Measurements from ENCODE around the gene SAMD4A.

Gene SAMD4A

DNA sequence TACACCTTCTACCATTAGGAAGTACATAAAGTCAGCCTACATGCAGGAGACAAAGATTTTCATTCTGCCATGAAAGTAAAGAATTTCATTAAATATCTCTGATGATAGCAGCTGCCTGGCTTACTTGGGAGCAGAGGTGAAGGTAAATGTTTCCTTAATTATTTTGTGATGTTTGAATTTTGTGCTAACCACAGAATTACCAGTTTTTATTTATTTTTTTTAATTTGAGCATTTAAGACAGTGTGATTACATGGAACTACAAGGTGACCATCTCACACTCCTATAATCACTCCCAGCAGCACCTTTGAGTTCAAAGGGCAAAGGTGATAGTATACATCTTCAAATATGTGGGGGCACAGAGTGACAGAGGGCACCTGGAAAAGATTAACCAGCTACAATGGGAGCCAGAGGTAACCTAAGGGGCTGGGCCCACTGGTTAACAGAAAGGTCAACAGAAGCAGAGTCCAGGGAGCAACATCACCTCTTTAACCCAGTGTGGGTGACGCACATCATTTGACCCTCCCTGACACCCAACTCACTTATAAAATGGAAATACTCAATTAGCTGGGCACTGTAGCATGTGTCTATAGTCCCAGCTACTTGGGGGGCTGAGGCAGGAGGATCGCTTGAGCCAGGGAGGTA lies 270.7 kb downstream of the SAMD4A start:
- no peak for DNase-seq (ENCODE audit: extremely low spot score)
- CTCF ChIA-PET = no interaction called here
- POLR2A ChIA-PET = no interaction called here
- TF ChIP-seq TARDBP (IDR thresholded peaks at IDR 0.05) = no peak
- TF ChIP-seq NFRKB (IDR thresholded peaks at IDR 0.05) = no peak
- no peak for TF ChIP-seq HDGF (IDR thresholded peaks at IDR 0.05; ENCODE audit: borderline replicate concordance)
- TF ChIP-seq SUZ12 (IDR thresholded peaks at IDR 0.05) = no peak
- TF ChIP-seq FOXM1 (IDR thresholded peaks at IDR 0.05; ENCODE audit: borderline replicate concordance) = no peak
- TF ChIP-seq ELF4 (IDR thresholded peaks at IDR 0.05) = no peak
- TF ChIP-seq ARNT (IDR thresholded peaks at IDR 0.05) = no peak
- no peak for TF ChIP-seq BHLHE40 (IDR thresholded peaks at IDR 0.05; ENCODE audit: borderline replicate concordance)
- TF ChIP-seq FOXK2 (IDR thresholded peaks at IDR 0.05) = no peak
- TF ChIP-seq FOXA1 (IDR thresholded peaks at IDR 0.05) = no peak
- no peak for TF ChIP-seq SP1 (IDR thresholded peaks at IDR 0.05)
- TF ChIP-seq ZNF384 (IDR thresholded peaks at IDR 0.05) = no peak
- no peak for TF ChIP-seq CTBP1 (IDR thresholded peaks at IDR 0.05; ENCODE audit: borderline replicate concordance)
- TF ChIP-seq, protein P1, sequence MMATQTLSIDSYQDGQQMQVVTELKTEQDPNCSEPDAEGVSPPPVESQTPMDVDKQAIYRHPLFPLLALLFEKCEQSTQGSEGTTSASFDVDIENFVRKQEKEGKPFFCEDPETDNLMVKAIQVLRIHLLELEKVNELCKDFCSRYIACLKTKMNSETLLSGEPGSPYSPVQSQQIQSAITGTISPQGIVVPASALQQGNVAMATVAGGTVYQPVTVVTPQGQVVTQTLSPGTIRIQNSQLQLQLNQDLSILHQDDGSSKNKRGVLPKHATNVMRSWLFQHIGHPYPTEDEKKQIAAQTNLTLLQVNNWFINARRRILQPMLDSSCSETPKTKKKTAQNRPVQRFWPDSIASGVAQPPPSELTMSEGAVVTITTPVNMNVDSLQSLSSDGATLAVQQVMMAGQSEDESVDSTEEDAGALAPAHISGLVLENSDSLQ (IDR thresholded peaks at IDR 0.05) = no peak
- no peak for TF ChIP-seq LEF1 (IDR thresholded peaks at IDR 0.05; ENCODE audit: borderline replicate concordance)
- TF ChIP-seq L3MBTL2 (conservative IDR thresholded peaks at IDR 0.05) = no peak

GRCh38 chr14:54838931-54839512 lies 272.1 kb downstream of the SAMD4A start:
- TF ChIP-seq ZNF384 (IDR thresholded peaks at IDR 0.05) = no peak
- TF ChIP-seq, protein P1 (IDR thresholded peaks at IDR 0.05) = no peak
- no peak for TF ChIP-seq L3MBTL2 (conservative IDR thresholded peaks at IDR 0.05)
- TF ChIP-seq SP1 (IDR thresholded peaks at IDR 0.05) = no peak
- TF ChIP-seq FOXK2 (IDR thresholded peaks at IDR 0.05) = no peak
- TF ChIP-seq BHLHE40 (IDR thresholded peaks at IDR 0.05; ENCODE audit: borderline replicate concordance) = no peak
- TF ChIP-seq ARNT (IDR thresholded peaks at IDR 0.05) = no peak
- TF ChIP-seq NFRKB (IDR thresholded peaks at IDR 0.05) = no peak
- no peak for TF ChIP-seq TARDBP (IDR thresholded peaks at IDR 0.05)
- no peak for TF ChIP-seq ELF4 (IDR thresholded peaks at IDR 0.05)
- TF ChIP-seq LEF1 (IDR thresholded peaks at IDR 0.05; ENCODE audit: borderline replicate concordance) = no peak
- no peak for TF ChIP-seq SUZ12 (IDR thresholded peaks at IDR 0.05)
- TF ChIP-seq FOXA1 (IDR thresholded peaks at IDR 0.05) = no peak
- TF ChIP-seq HDGF (IDR thresholded peaks at IDR 0.05; ENCODE audit: borderline replicate concordance) = no peak
- TF ChIP-seq FOXM1 (IDR thresholded peaks at IDR 0.05; ENCODE audit: borderline replicate concordance) = no peak
- no peak for TF ChIP-seq CTBP1 (IDR thresholded peaks at IDR 0.05; ENCODE audit: borderline replicate concordance)
- CTCF ChIA-PET = interaction anchor here (1.2 kb wide), 1 partner anchor 21 kb away, joined by 3 read pairs; no protein-coding TSS in a partner anchor
- no peak for DNase-seq (ENCODE audit: extremely low spot score)
- POLR2A ChIA-PET = no interaction called here

GRCh38 chr14:54839701-54840119 lies 272.8 kb downstream of the SAMD4A start:
- ChIA-PET POLR2A (no interaction called here), CTCF (no interaction called here)
- no peak for DNase-seq (ENCODE audit: extremely low spot score)
- TF ChIP-seq SP1 (IDR thresholded peaks at IDR 0.05) (no peak), HDGF (IDR thresholded peaks at IDR 0.05; ENCODE audit: borderline replicate concordance) (no peak)

GRCh38 chr14:54840336-54840735 lies 273.4 kb downstream of the SAMD4A start:
- no peak for DNase-seq (ENCODE audit: extremely low spot score)
- CTCF ChIA-PET = no interaction called here
- POLR2A ChIA-PET = no interaction called here
- TF ChIP-seq ARNT (IDR thresholded peaks at IDR 0.05) (no peak), CTBP1 (IDR thresholded peaks at IDR 0.05; ENCODE audit: borderline replicate concordance) (no peak), FOXK2 (IDR thresholded peaks at IDR 0.05) (no peak), ZNF384 (IDR thresholded peaks at IDR 0.05) (no peak), L3MBTL2 (conservative IDR thresholded peaks at IDR 0.05) (no peak), FOXM1 (IDR thresholded peaks at IDR 0.05; ENCODE audit: borderline replicate concordance) (no peak), HDGF (IDR thresholded peaks at IDR 0.05; ENCODE audit: borderline replicate concordance) (no peak)
- TF ChIP-seq, protein P1 (IDR thresholded peaks at IDR 0.05) = no peak

- DNase-seq (ENCODE audit: extremely low spot score) = no peak
- TF ChIP-seq CTBP1 (IDR thresholded peaks at IDR 0.05; ENCODE audit: borderline replicate concordance) (no peak), HDGF (IDR thresholded peaks at IDR 0.05; ENCODE audit: borderline replicate concordance) (no peak), SP1 (IDR thresholded peaks at IDR 0.05) (no peak), SUZ12 (IDR thresholded peaks at IDR 0.05) (no peak), L3MBTL2 (conservative IDR thresholded peaks at IDR 0.05) (no peak), ELF4 (IDR thresholded peaks at IDR 0.05) (no peak), FOXM1 (IDR thresholded peaks at IDR 0.05; ENCODE audit: borderline replicate concordance) (no peak), ARNT (IDR thresholded peaks at IDR 0.05) (no peak), FOXK2 (IDR thresholded peaks at IDR 0.05) (no peak), ZNF384 (IDR thresholded peaks at IDR 0.05) (no peak), BHLHE40 (IDR thresholded peaks at IDR 0.05; ENCODE audit: borderline replicate concordance) (no peak), LEF1 (IDR thresholded peaks at IDR 0.05; ENCODE audit: borderline replicate concordance) (no peak)
- TF ChIP-seq, protein P1 (IDR thresholded peaks at IDR 0.05) = no peak
- ChIA-PET CTCF (no interaction called here), POLR2A (no interaction called here)
Measured at GRCh38 chr14:54840798-54841197, 273.9 kb downstream of the SAMD4A start.

Data from HEK293T (cell line).